ENCODE data around the gene GDAP2. TPM values are rescaled to one million over a fixed set of nuclear protein-coding genes. Genes with fewer than 3 reads are reported as not detected.

GDAP2 gene
- total and polyA plus RNA-seq, 2 donors (not counting 3 experiments of a cell fraction or from before 2014, with no cell fraction given), result 4.5 to 21.5 TPM

DNA sequence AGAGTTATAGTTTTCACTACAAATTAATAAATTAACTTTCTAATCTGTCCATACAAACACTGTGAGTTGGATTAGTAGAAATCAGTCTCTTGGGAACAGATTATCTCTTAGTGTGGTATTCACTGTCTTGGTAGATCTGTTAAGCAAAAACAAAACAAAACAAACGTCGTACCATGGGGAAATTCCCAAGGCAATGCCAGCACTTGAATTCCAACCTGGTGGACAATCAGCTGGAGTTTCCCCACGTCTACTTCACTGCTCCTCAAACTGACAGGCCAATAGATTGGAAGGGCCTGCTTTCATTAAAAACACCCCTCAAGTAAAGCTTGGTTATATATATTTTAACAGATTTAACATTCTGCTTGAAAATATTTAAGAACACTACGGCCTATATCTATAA, 31.9 kb downstream of the GDAP2 start:
- Histone ChIP-seq H3K27me3 (ENCODE audit: control insufficient read depth in 2 of 2, insufficient read depth in 2 of 2, low read length in 2 of 2) (no peaks in the 10 kb centered on the region), H3K4me3 (replicated peaks in 1 of 3; ENCODE audit: insufficient read depth in 1 of 3, low read depth in 1 of 3, low read length in 3 of 3) (no peak overlapping the region), H3K36me3 (ENCODE audit: control insufficient read depth in 2 of 2, extremely low read depth in 1 of 2, insufficient read depth in 2 of 2, low read length in 2 of 2) (peaks cover 0 to 9% of the 10 kb centered on the region in 2 experiments), H3K9me3 (replicated peaks; ENCODE audit: control insufficient read depth, insufficient read depth, low read length) (no peaks in the 10 kb centered on the region), H3K9me1 (replicated peaks; ENCODE audit: control insufficient read depth, extremely low read depth, insufficient read depth, low read length) (no peaks in the 10 kb centered on the region), H4K20me1 (replicated peaks; ENCODE audit: control insufficient read depth, extremely low read depth, insufficient read depth, low read length) (no peaks in the 10 kb centered on the region), H3K4me2 (ENCODE audit: insufficient read depth, low read length) (no peak overlapping the region), H3K27ac (ENCODE audit: insufficient read depth, low read depth, low read length) (no peak overlapping the region), H3K9ac (replicated peaks; ENCODE audit: extremely low read depth, insufficient read depth, low read length) (no peak overlapping the region), H3K79me2 (ENCODE audit: control insufficient read depth, insufficient read depth, low read length) (no peaks in the 10 kb centered on the region), H2AFZ (ENCODE audit: low read depth, low read length) (no peak overlapping the region), H3K4me1 (ENCODE audit: control insufficient read depth, extremely low read depth, insufficient read depth, low read length) (no peaks in the 10 kb centered on the region)
- BruUV-seq (replicated peaks), result no TSS peak
- ChIA-PET CTCF (interaction anchor here (2.6 to 5.1 kb wide), 2 partner anchors 78 to 385 kb away, joined by 12 to 43 read pairs; no protein-coding TSS in a partner anchor), POLR2A (no interaction called here)
- no peak for FAIRE-seq
- peak; percentile 12 for DNase-seq (ENCODE audit: low read depth, low spot score)
- TF ChIP-seq MYC (IDR thresholded peaks at IDR 0.05; ENCODE audit: low read depth, low read length) (no peak), FOS (IDR thresholded peaks at IDR 0.05; ENCODE audit: borderline replicate concordance, insufficient read depth, low read length) (no peak), GATA2 (IDR thresholded peaks at IDR 0.05; ENCODE audit: insufficient read depth, insufficient read length, low read depth, low read length) (no peak), POLR2A (IDR thresholded peaks at IDR 0.05; ENCODE audit: low read depth, low read length) (no peak), EZH2 (IDR thresholded peaks at IDR 0.05; ENCODE audit: borderline replicate concordance, low read depth, low read length, severe bottlenecking) (no peak), POLR2AphosphoS5 (IDR thresholded peaks at IDR 0.05; ENCODE audit: insufficient read depth, low read depth, low read length) (no peak), JUN (IDR thresholded peaks at IDR 0.05; ENCODE audit: borderline replicate concordance, insufficient read depth, insufficient read length, low read depth) (no peak)
- TF ChIP-seq, protein P1, sequence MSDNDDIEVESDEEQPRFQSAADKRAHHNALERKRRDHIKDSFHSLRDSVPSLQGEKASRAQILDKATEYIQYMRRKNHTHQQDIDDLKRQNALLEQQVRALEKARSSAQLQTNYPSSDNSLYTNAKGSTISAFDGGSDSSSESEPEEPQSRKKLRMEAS (IDR thresholded peaks at IDR 0.05; ENCODE audit: insufficient read depth, insufficient read length), result no peak
- TF ChIP-seq, protein P2, sequence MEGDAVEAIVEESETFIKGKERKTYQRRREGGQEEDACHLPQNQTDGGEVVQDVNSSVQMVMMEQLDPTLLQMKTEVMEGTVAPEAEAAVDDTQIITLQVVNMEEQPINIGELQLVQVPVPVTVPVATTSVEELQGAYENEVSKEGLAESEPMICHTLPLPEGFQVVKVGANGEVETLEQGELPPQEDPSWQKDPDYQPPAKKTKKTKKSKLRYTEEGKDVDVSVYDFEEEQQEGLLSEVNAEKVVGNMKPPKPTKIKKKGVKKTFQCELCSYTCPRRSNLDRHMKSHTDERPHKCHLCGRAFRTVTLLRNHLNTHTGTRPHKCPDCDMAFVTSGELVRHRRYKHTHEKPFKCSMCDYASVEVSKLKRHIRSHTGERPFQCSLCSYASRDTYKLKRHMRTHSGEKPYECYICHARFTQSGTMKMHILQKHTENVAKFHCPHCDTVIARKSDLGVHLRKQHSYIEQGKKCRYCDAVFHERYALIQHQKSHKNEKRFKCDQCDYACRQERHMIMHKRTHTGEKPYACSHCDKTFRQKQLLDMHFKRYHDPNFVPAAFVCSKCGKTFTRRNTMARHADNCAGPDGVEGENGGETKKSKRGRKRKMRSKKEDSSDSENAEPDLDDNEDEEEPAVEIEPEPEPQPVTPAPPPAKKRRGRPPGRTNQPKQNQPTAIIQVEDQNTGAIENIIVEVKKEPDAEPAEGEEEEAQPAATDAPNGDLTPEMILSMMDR (IDR thresholded peaks at IDR 0.05; ENCODE audit: extremely low read depth in 1 of 2, insufficient read depth in 1 of 2, low read depth in 1 of 2, low read length in 2 of 2), result no peak
- dilution Hi-C loops (cut with MboI; ENCODE audit: extremely low pct_ligation_motif_present, low sequenced_read_pairs) (no loop called here), intact Hi-C loops (cut with micrococcal nuclease) (loop anchor here (10.0 kb wide), 1 partner anchor 833 kb away; the partner anchor contains the start of gene TTF2)

Data from endothelial cell of umbilical vein (primary cell).